Endothelial cell of umbilical vein (primary cell): ENCODE data around the gene IRF5. TPM values are rescaled to one million over a fixed set of nuclear protein-coding genes. Genes with fewer than 3 reads are reported as not detected.

Experiments
- BruUV-seq: library from RNA; stranded (reverse); fragments of 400-500 nt; replicated peaks from 2 replicates; lab custom pipeline; 2021; lab: Mats Ljungman, UMichigan
- CTCF ChIA-PET: fragments of 300-600, 350-600 bp; sonication (Branson Sonifier 250); formaldehyde crosslinking; loops from one replicate; lab custom pipeline; 2021; ENCODE audit warnings: antibody characterized with exemption, inconsistent platforms; lab: Charles Lee
- POLR2A ChIA-PET: fragments of 300-600, 350-600 bp; sonication (Branson Sonifier 250); formaldehyde crosslinking; loops from one replicate; lab custom pipeline; 2021; ENCODE audit warnings: antibody characterized with exemption, inconsistent platforms; lab: Charles Lee
- DNase-seq: peaks from one replicate; pipeline ENCODE4 v3.0.0-alpha.2; 2011; ENCODE audit warnings: low read depth, low spot score
- FAIRE-seq: peaks from 2 replicates; lab custom pipeline; 2011; peaks lifted over from hg19 to GRCh38; lab: Jason Lieb, UNC
- H2AFZ ChIP-seq: 2 replicates; pipeline ENCODE4 v1.6.0; 2012; ENCODE audit warnings: low read depth, low read length, control low read depth, inconsistent platforms
- H3K27ac ChIP-seq: 2 replicates; pipeline ENCODE4 v1.5.1; 2011; ENCODE audit warnings: low read depth, mild to moderate bottlenecking, control low read depth, low read length, moderate library complexity; ENCODE audit not compliant: insufficient read depth
- H3K27me3 ChIP-seq, 2 experiments: 2 replicates each; pipeline versions ENCODE4 v1.6.0 to v1.6.1; 2011; ENCODE audit warnings: low read length in 2 of 2, mixed read lengths in 1 of 2; ENCODE audit not compliant: control insufficient read depth in 2 of 2, insufficient read depth in 2 of 2
- H3K36me3 ChIP-seq, 2 experiments: 2 replicates in 1 of 2; 3 replicates in 1 of 2; pipeline ENCODE4 v1.5.1; 2011; ENCODE audit warnings: low read length in 2 of 2, mild to moderate bottlenecking in 1 of 2, moderate library complexity in 1 of 2; ENCODE audit not compliant: control insufficient read depth in 2 of 2, insufficient read depth in 2 of 2; ENCODE audit errors: extremely low read depth in 1 of 2
- H3K4me1 ChIP-seq: 3 replicates; pipeline ENCODE4 v1.5.1; 2011; ENCODE audit warnings: mild to moderate bottlenecking, low read length; ENCODE audit not compliant: control insufficient read depth, insufficient read depth; ENCODE audit errors: extremely low read depth
- H3K4me2 ChIP-seq: 2 replicates; pipeline ENCODE4 v1.6.1; 2011; ENCODE audit warnings: low read length, control low read depth, mixed read lengths; ENCODE audit not compliant: insufficient read depth
- H3K4me3 ChIP-seq, 3 experiments: fragments of 200-600 bp in 1 of 3; sonication (generic), shearing (Covaris generic) in 1 of 3; replicated peaks in 1 of 3; 2 replicates each; pipeline ENCODE4 v1.5.1; 2011 to 2016; ENCODE audit warnings: control low read depth in 3 of 3, low read length in 3 of 3, mild to moderate bottlenecking in 2 of 3, inconsistent platforms in 1 of 3, low read depth in 1 of 3, moderate library complexity in 1 of 3; ENCODE audit not compliant: insufficient read depth in 1 of 3
- H3K79me2 ChIP-seq: 2 replicates; pipeline ENCODE4 v1.6.0; 2012; ENCODE audit warnings: low read length, inconsistent platforms; ENCODE audit not compliant: control insufficient read depth, insufficient read depth
- H3K9ac ChIP-seq: replicated peaks from 2 replicates; pipeline ENCODE3; 2011; ENCODE audit warnings: low read length, control low read depth; ENCODE audit not compliant: insufficient read depth; ENCODE audit errors: extremely low read depth
- H3K9me1 ChIP-seq: replicated peaks from 3 replicates; pipeline ENCODE4 v1.6.0; 2011; ENCODE audit warnings: mild to moderate bottlenecking, low read length; ENCODE audit not compliant: control insufficient read depth, insufficient read depth; ENCODE audit errors: extremely low read depth
- H3K9me3 ChIP-seq: replicated peaks from 2 replicates; pipeline ENCODE4 v1.5.1; 2012; ENCODE audit warnings: low read length, inconsistent platforms; ENCODE audit not compliant: control insufficient read depth, insufficient read depth
- H4K20me1 ChIP-seq: replicated peaks from 2 replicates; pipeline ENCODE3; 2011; ENCODE audit warnings: mild to moderate bottlenecking, low read length; ENCODE audit not compliant: control insufficient read depth, insufficient read depth; ENCODE audit errors: extremely low read depth
- CTCF ChIP-seq, 2 donors: IDR thresholded peaks; 1 replicate in 1 of 2; 2 replicates in 1 of 2; pipeline ENCODE4 v1.5.1; 2011; ENCODE audit warnings: low read length in 2 of 2, mild to moderate bottlenecking in 2 of 2, moderate library complexity in 2 of 2, control low read depth in 1 of 2, inconsistent platforms in 1 of 2, low read depth in 1 of 2; ENCODE audit not compliant: insufficient read depth in 1 of 2; ENCODE audit errors: extremely low read depth in 1 of 2
- EZH2 ChIP-seq: IDR thresholded peaks from 2 replicates; pipeline ENCODE4 v1.6.1; 2012; ENCODE audit warnings: borderline replicate concordance, low read depth, mild to moderate bottlenecking, moderate library complexity, low read length, inconsistent platforms; ENCODE audit not compliant: severe bottlenecking
- JUN ChIP-seq: IDR thresholded peaks from 2 replicates; pipeline ENCODE4 v1.6.1; 2011; ENCODE audit warnings: borderline replicate concordance, low read depth; ENCODE audit not compliant: insufficient read length, insufficient read depth
- MYC ChIP-seq: IDR thresholded peaks from one replicate; pipeline ENCODE4 v1.6.1; 2011; ENCODE audit warnings: mild to moderate bottlenecking, low read depth, low read length
- dilution Hi-C: fragments of 300-500 bp; cut with MboI; formaldehyde crosslinking; loops from one replicate; pipeline ENCODE4 v1.15.0; 2019; ENCODE audit warnings: low sequenced_read_pairs; ENCODE audit not compliant: extremely low pct_ligation_motif_present
- intact Hi-C: fragments of 100-400 bp; cut with micrococcal nuclease; formaldehyde crosslinking; loops from one replicate; pipeline ENCODE4 v1.10.0; 2022
- polyA plus RNA-seq, 4 experiments: library from polyadenylated mRNA; depleted of rRNA in 3 of 4; stranded (reverse) in 3 of 4; unstranded in 1 of 4; fragments of >200 nt; gene quantifications; 2 replicates each; pipeline versions ENCODE4 v1.2.1 to v1.2.3, GENCODE V29; 2011 to 2012; ENCODE audit warnings: missing spikeins in 1 of 4
- total RNA-seq: library from RNA; stranded (reverse); gene quantifications from 2 replicates; pipeline ENCODE4 v1.2.3, GENCODE V29; 2021

IRF5 gene
- total and polyA plus RNA-seq, 2 donors (not counting 3 experiments of a cell fraction or from before 2014, with no cell fraction given) = 0.31 to 0.36 TPM

GRCh38 chr7:128904381-128905197 is 33.1 kb upstream of the IRF5 start:
- H3K27ac ChIP-seq = no peak overlapping the region
- H3K9me1 ChIP-seq = no peaks in the 10 kb centered on the region
- H3K9ac ChIP-seq = no peak overlapping the region
- no peak overlapping the region for H3K4me2 ChIP-seq
- H2AFZ ChIP-seq = no peak overlapping the region
- TF ChIP-seq EZH2 (no peak), CTCF (IDR thresholded peaks at IDR 0.05; ENCODE audit: extremely low read depth in 1 of 2, insufficient read depth in 1 of 2, low read depth in 1 of 2, low read length in 2 of 2) (peak; percentile 48 to 54), JUN (no peak), MYC (no peak)
- H4K20me1 ChIP-seq = no peaks in the 10 kb centered on the region
- dilution Hi-C loops (no loop called here), intact Hi-C loops (loop anchor here (1.0 to 2.0 kb wide), 3 partner anchors 43 to 306 kb away; no protein-coding TSS in a partner anchor)
- FAIRE-seq = peak; percentile 85
- no peaks in the 10 kb centered on the region for H3K36me3 ChIP-seq
- POLR2A ChIA-PET = no interaction called here
- no TSS peak for BruUV-seq
- H3K4me1 ChIP-seq = no peaks in the 10 kb centered on the region
- CTCF ChIA-PET = interaction anchor here (1.0 to 2.6 kb wide), 4 partner anchors 185 to 305 kb away, joined by 3 to 47 read pairs (median 6); no protein-coding TSS in a partner anchor
- H3K27me3 ChIP-seq = peaks cover 11% of the 10 kb centered on the region in 2 experiments
- no peaks in the 10 kb centered on the region for H3K79me2 ChIP-seq
- peak; percentile 53 for DNase-seq
- no peaks in the 10 kb centered on the region for H3K9me3 ChIP-seq
- no peak overlapping the region for H3K4me3 ChIP-seq
